ENCODE results near the gene DEDD2.
A peak's percentile ranks its signal among the peaks of the same experiment; 100 is the strongest.

GRCh38 chr19:42217520-42218437, at the start of gene DEDD2:
- TF ChIP-seq CTCF (IDR thresholded peaks at IDR 0.05) = peak in 1 of 6 experiments; percentile 42
- peak; percentile 78 to 94 for TF ChIP-seq POLR2AphosphoS5 (IDR thresholded peaks at IDR 0.05)
- peak in 1 of 4 donors; percentile 61 for TF ChIP-seq EP300 (IDR thresholded peaks at IDR 0.05)

All from upper lobe of left lung (tissue), 4 donors.